Measurements from ENCODE around the gene CHI3L1.

CHI3L1 gene

DNA sequence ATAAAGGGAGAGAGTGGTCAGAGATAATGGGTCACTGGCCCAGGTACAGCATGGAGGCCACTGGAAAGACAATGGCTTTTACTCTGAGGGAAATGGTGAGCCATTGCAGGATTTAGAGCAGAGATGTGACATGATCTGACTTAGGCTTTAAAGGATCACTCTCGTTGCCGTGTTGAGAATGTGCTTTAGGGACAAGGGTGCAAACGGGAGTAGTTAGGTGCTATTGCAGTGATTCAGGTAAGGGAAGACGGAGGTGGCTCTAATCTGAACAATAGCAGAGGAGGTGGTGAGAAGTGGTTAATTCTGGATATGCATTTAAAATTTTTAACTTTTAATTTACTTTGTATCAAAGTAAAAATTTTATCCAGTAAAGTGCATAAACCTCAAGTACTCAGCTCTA lies 49.2 kb downstream of the CHI3L1 start:
- ATAC-seq (ENCODE audit: insufficient read depth, low read depth): no peak
- DNase-seq: no peak
- no peak overlapping the region for H3K27ac ChIP-seq (ENCODE audit: low read length)
- no peaks in the 10 kb centered on the region for H3K36me3 ChIP-seq (ENCODE audit: insufficient read depth, low read length)
- no peaks in the 10 kb centered on the region for H3K9me3 ChIP-seq (ENCODE audit: insufficient read depth, low read length, severe bottlenecking)
- peaks cover 47% of the 10 kb centered on the region for H3K27me3 ChIP-seq (ENCODE audit: insufficient read depth, low read length, poor library complexity)
- no peak overlapping the region for H3K4me3 ChIP-seq (ENCODE audit: low read depth in 1 of 2, low read length in 2 of 2)
- H3K4me2 ChIP-seq (ENCODE audit: insufficient read depth, low read length): no peak overlapping the region
- TF ChIP-seq EZH2 (IDR thresholded peaks at IDR 0.05; ENCODE audit: borderline replicate concordance, low read depth, low read length, severe bottlenecking): no peak
- TF ChIP-seq, protein P1, sequence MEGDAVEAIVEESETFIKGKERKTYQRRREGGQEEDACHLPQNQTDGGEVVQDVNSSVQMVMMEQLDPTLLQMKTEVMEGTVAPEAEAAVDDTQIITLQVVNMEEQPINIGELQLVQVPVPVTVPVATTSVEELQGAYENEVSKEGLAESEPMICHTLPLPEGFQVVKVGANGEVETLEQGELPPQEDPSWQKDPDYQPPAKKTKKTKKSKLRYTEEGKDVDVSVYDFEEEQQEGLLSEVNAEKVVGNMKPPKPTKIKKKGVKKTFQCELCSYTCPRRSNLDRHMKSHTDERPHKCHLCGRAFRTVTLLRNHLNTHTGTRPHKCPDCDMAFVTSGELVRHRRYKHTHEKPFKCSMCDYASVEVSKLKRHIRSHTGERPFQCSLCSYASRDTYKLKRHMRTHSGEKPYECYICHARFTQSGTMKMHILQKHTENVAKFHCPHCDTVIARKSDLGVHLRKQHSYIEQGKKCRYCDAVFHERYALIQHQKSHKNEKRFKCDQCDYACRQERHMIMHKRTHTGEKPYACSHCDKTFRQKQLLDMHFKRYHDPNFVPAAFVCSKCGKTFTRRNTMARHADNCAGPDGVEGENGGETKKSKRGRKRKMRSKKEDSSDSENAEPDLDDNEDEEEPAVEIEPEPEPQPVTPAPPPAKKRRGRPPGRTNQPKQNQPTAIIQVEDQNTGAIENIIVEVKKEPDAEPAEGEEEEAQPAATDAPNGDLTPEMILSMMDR (IDR thresholded peaks at IDR 0.05; ENCODE audit: borderline replicate concordance, extremely low read depth, low read length, poor library complexity, severe bottlenecking): no peak
- no peaks in the 10 kb centered on the region for H3K4me1 ChIP-seq (ENCODE audit: insufficient read depth, low read length)
- H2AFZ ChIP-seq (ENCODE audit: low read depth, low read length): no peak overlapping the region
- no peaks in the 10 kb centered on the region; the same call in 1 of the 2 replicates for H4K20me1 ChIP-seq (ENCODE audit: insufficient read depth, low read length)
- H3K9ac ChIP-seq (ENCODE audit: low read depth, low read length): no peak overlapping the region
- no peaks in the 10 kb centered on the region for H3K79me2 ChIP-seq (ENCODE audit: insufficient read depth, low read length)

DNA sequence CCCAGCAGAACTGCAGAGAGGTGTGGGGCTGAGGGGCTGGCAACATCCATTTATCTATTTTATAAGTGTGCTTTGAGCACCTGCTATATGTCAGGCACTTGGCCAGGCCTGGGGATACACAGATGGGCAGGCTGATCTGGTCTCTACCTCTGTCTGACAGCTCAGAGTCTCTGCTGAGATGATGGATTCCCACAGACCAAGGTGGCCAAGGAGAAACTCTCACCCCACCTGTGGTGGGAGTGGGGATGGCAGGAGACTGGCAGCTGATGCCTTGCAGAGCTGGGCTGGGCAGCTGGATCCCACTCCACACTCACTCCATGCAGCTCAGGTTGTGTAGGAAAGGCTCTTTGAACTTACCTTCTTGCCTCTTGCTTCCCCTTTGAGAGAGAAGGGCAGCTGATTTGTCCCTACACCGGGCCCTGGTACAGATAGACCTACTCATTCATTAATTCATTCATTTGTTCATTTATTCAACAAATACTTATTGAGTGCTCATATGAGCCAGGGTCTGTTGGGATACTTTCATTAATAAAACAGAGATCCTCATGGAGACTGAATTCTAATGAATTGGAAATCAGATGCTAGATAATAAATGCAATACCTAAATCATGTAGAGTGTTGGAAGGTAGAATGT lies 50.0 kb downstream of the CHI3L1 start:
- TF ChIP-seq, protein P1 (IDR thresholded peaks at IDR 0.05; ENCODE audit: borderline replicate concordance, extremely low read depth, low read length, poor library complexity, severe bottlenecking): peak; percentile 17
- no peak for TF ChIP-seq EZH2 (IDR thresholded peaks at IDR 0.05; ENCODE audit: borderline replicate concordance, low read depth, low read length, severe bottlenecking)

DNA sequence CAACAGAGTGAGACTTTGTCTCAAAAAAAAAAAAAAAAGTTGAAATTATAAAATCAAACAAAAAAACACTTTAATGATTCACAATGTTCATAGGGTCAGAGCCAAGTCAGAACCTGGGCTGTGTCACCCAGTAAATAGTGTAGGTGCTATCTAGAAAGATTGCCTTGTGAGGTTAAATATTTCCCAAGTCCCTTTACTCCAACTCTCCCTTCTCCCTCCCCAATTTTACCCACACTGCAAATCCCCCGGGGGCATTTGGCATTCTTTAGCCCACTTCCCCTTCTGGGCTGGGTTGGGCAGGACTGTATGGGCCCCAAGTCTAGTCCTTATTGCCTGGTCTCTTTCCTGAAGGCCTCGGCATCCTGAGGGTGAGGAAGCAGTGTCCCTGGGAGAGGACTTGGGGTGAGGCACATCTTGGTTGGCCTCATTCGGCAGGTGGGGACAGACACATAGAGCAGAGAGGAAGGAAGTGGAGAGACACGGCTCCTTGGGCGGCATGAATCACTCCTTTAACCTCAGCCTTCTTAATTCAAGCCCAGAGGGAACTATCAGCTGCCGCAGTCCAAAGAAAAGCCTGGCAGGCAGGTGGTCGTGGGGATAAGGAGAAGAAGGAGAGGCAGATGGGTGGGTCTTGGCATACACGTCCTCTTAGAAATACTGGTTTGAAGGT lies 50.7 kb downstream of the CHI3L1 start:
- Histone ChIP-seq H3K4me2 (ENCODE audit: insufficient read depth, low read length) (no peak overlapping the region), H3K4me3 (ENCODE audit: low read depth in 1 of 2, low read length in 2 of 2) (no peak overlapping the region), H3K36me3 (ENCODE audit: insufficient read depth, low read length) (no peaks in the 10 kb centered on the region), H3K4me1 (ENCODE audit: insufficient read depth, low read length) (no peaks in the 10 kb centered on the region), H3K9me3 (ENCODE audit: insufficient read depth, low read length, severe bottlenecking) (no peaks in the 10 kb centered on the region), H3K9ac (ENCODE audit: low read depth, low read length) (no peak overlapping the region), H3K27me3 (ENCODE audit: insufficient read depth, low read length, poor library complexity) (peaks cover 50% of the 10 kb centered on the region), H3K79me2 (ENCODE audit: insufficient read depth, low read length) (no peaks in the 10 kb centered on the region), H2AFZ (ENCODE audit: low read depth, low read length) (no peak overlapping the region), H3K27ac (ENCODE audit: low read length) (no peak overlapping the region), H4K20me1 (ENCODE audit: insufficient read depth, low read length) (no peaks in the 10 kb centered on the region; the same call in 1 of the 2 replicates)
- DNase-seq: no peak
- ATAC-seq (ENCODE audit: insufficient read depth, low read depth): no peak
- TF ChIP-seq, protein P1 (IDR thresholded peaks at IDR 0.05; ENCODE audit: borderline replicate concordance, extremely low read depth, low read length, poor library complexity, severe bottlenecking): no peak
- TF ChIP-seq EZH2 (IDR thresholded peaks at IDR 0.05; ENCODE audit: borderline replicate concordance, low read depth, low read length, severe bottlenecking): no peak

More for the DNA sequence above, 50.0 kb downstream of the CHI3L1 start:
- Histone ChIP-seq H3K36me3 (ENCODE audit: insufficient read depth, low read length) (no peaks in the 10 kb centered on the region), H3K27me3 (ENCODE audit: insufficient read depth, low read length, poor library complexity) (peaks cover 51% of the 10 kb centered on the region), H4K20me1 (ENCODE audit: insufficient read depth, low read length) (no peaks in the 10 kb centered on the region; the same call in 1 of the 2 replicates), H3K9me3 (ENCODE audit: insufficient read depth, low read length, severe bottlenecking) (no peaks in the 10 kb centered on the region), H3K4me3 (ENCODE audit: low read depth in 1 of 2, low read length in 2 of 2) (no peak overlapping the region), H2AFZ (ENCODE audit: low read depth, low read length) (no peak overlapping the region), H3K27ac (ENCODE audit: low read length) (no peak overlapping the region), H3K4me2 (ENCODE audit: insufficient read depth, low read length) (no peak overlapping the region), H3K79me2 (ENCODE audit: insufficient read depth, low read length) (no peaks in the 10 kb centered on the region), H3K9ac (ENCODE audit: low read depth, low read length) (no peak overlapping the region), H3K4me1 (ENCODE audit: insufficient read depth, low read length) (no peaks in the 10 kb centered on the region)
- peak; percentile 47; the same call in 1 of the 3 replicates for ATAC-seq (ENCODE audit: insufficient read depth, low read depth)
- DNase-seq: no peak

Measured in DND-41 (cell line).